ENCODE measurements around the gene SMAD7. TPM values are rescaled to one million over a fixed set of nuclear protein-coding genes. Genes with fewer than 3 reads are reported as not detected.

The SMAD7 gene
- total and polyA plus RNA-seq, 10 of the 15 experiments (the other 5 are each of a cell fraction or from before 2014, with no cell fraction given): 1.3 to 22.5 (median 8.0) TPM

DNA sequence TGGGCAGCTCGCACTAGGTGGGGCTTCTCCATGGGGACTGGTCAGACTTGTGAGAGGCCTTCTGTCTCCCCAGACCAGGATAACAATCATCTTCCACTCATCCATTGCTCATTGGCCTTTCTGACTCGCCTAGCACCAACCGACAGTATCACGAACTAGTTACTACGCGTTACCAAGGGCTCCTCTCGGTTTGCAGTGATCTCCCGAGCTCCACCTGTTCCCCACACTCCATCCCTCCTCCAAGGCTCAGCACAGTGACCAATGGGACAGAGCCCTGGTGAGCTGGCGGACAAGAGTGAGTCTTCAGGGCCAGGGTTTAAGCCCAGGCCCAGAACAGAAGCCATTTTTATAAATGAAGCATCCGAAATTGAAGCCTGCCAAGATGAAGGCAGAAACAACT, 42.8 kb upstream of the SMAD7 start:
- ATAC-seq (no peak), FAIRE-seq (no peak), DNase-seq (ENCODE audit: low read depth, low spot score) (no peak)
- Histone ChIP-seq H4K20me1 (ENCODE audit: control insufficient read depth, insufficient read depth) (no peaks in the 10 kb centered on the region), H3K9me3 (replicated peaks; ENCODE audit: control insufficient read depth, insufficient read depth, low read length) (no peaks in the 10 kb centered on the region), H3K9ac (ENCODE audit: control insufficient read depth, insufficient read depth, low read length) (no peak overlapping the region), H3K79me2 (ENCODE audit: control insufficient read depth, insufficient read depth, low read length) (no peaks in the 10 kb centered on the region), H3K27me3 (replicated peaks in 1 of 2; ENCODE audit: control insufficient read depth in 2 of 2, insufficient read depth in 2 of 2, low read length in 1 of 2) (no peaks in the 10 kb centered on the region; a peak in 1 of 4 replicates), H3K4me2 (ENCODE audit: control insufficient read depth, insufficient read depth) (no peak overlapping the region), H2AFZ (ENCODE audit: control insufficient read depth, low read depth, low read length) (no peak overlapping the region), H3K27ac (ENCODE audit: control insufficient read depth, insufficient read depth) (no peak overlapping the region), H3K36me3 (ENCODE audit: control insufficient read depth in 2 of 2, insufficient read depth in 2 of 2, low read length in 1 of 2) (no peaks in the 10 kb centered on the region), H3K4me3 (no peak overlapping the region), H3K4me1 (ENCODE audit: control insufficient read depth, insufficient read depth, low read length) (no peaks in the 10 kb centered on the region; the same call in 1 of the 2 replicates)
- in situ Hi-C loops (cut with MboI): no loop called here
- ChIA-PET SMC1A (ENCODE audit: uncharacterized antibody, unreplicated experiment) (interaction anchor here (0.6 kb wide), 1 partner anchor 854 kb away, joined by 3 read pairs; no protein-coding TSS in a partner anchor), POLR2A (no interaction called here), RAD21 (ENCODE audit: unreplicated experiment) (no interaction called here), CTCF (interaction anchor here (0.5 to 1.5 kb wide), 2 partner anchors 27 to 197 kb away, joined by 5 read pairs; no protein-coding TSS in a partner anchor)
- BruUV-seq (replicated peaks): no TSS peak
- WGBS (ENCODE audit: insufficient coverage, insufficient replicate concordance, low lambda C conversion rate, missing lambda C conversion rate): 70% methylated on average over 10 of the region's 10 CpGs
- intact Hi-C loops (cut with micrococcal nuclease; ENCODE audit: unreplicated experiment): no loop called here
- TF ChIP-seq STAT1 (conservative IDR thresholded peaks at IDR 0.05): no peak
- TF ChIP-seq, protein P1, sequence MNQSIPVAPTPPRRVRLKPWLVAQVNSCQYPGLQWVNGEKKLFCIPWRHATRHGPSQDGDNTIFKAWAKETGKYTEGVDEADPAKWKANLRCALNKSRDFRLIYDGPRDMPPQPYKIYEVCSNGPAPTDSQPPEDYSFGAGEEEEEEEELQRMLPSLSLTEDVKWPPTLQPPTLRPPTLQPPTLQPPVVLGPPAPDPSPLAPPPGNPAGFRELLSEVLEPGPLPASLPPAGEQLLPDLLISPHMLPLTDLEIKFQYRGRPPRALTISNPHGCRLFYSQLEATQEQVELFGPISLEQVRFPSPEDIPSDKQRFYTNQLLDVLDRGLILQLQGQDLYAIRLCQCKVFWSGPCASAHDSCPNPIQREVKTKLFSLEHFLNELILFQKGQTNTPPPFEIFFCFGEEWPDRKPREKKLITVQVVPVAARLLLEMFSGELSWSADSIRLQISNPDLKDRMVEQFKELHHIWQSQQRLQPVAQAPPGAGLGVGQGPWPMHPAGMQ (IDR thresholded peaks at IDR 0.05; ENCODE audit: borderline replicate concordance): no peak
- no peak for TF ChIP-seq DPF2 (IDR thresholded peaks at IDR 0.05)
- TF ChIP-seq CREM (IDR thresholded peaks at IDR 0.05; ENCODE audit: low read depth): no peak
- TF ChIP-seq SRF (IDR thresholded peaks at IDR 0.05; ENCODE audit: low read depth in 2 of 2, low read length in 2 of 2): no peak
- TF ChIP-seq MXI1 (IDR thresholded peaks at IDR 0.05; ENCODE audit: low read depth, low read length): no peak
